HepG2 (cell line): ENCODE measurements around the gene TCF7L2. TPM values are rescaled to one million over a fixed set of nuclear protein-coding genes. Genes with fewer than 3 reads are reported as not detected.

Experiments used
- ETS1 ChIP-seq: sonication (generic); formaldehyde crosslinking; IDR thresholded peaks from 2 replicates; pipeline ENCODE4 v1.4.0; 2020; ENCODE audit warnings: missing genetic modification reagents
- KIAA2018 ChIP-seq: sonication (generic); formaldehyde crosslinking; IDR thresholded peaks from 2 replicates; pipeline ENCODE4 v1.5.0; 2020; ENCODE audit warnings: mild to moderate bottlenecking, missing genetic modification reagents, borderline replicate concordance
- MLLT10 ChIP-seq: sonication (generic); formaldehyde crosslinking; IDR thresholded peaks from 2 replicates; pipeline ENCODE4 v1.4.0; 2020; ENCODE audit warnings: missing genetic modification reagents
- NR2F2 ChIP-seq: IDR thresholded peaks from 2 replicates; pipeline ENCODE4 v1.6.1; 2012; ENCODE audit warnings: low read depth, inconsistent platforms, borderline replicate concordance
- SMC3 ChIP-seq: IDR thresholded peaks from 2 replicates; pipeline ENCODE4 v1.6.1; 2011; ENCODE audit warnings: low read length, improper control_type of control experiment
- SNAPC4 ChIP-seq: sonication (generic); formaldehyde crosslinking; IDR thresholded peaks from 2 replicates; pipeline ENCODE4 v1.4.0; 2020; ENCODE audit warnings: mild to moderate bottlenecking, missing genetic modification reagents
- ZNF75D ChIP-seq: sonication (generic); formaldehyde crosslinking; IDR thresholded peaks from 2 replicates; pipeline ENCODE4 v1.8.1; 2023; ENCODE audit warnings: missing genetic modification reagents, mild to moderate bottlenecking, borderline replicate concordance
- polyA plus RNA-seq, 8 experiments: library from polyadenylated mRNA; depleted of rRNA in 3 of 8; stranded (reverse) in 7 of 8; unstranded in 1 of 8; fragments of >200 nt; fragmentation: Illumina TruSeq in 4 of 8; extraction: Trizol in 4 of 8; gene quantifications; 2 replicates each; pipeline versions ENCODE4 v1.2.1 to v1.2.3, GENCODE V29; 2011 to 2016; ENCODE audit warnings: low read depth in 4 of 8, missing spikeins in 1 of 8, mixed read lengths in 1 of 8; ENCODE audit not compliant: insufficient read depth in 1 of 8
- total RNA-seq, 5 experiments: library from RNA; depleted of rRNA; stranded (reverse); fragments of >200 nt; fragmentation: Illumina TruSeq; extraction: Trizol; gene quantifications; 2 replicates each; pipeline ENCODE4 v1.2.3, GENCODE V29; 2016; ENCODE audit warnings: low read depth in 1 of 5
- TF ChIP-seq, protein P1 (sequence below): sonication (generic); formaldehyde crosslinking; IDR thresholded peaks from 2 replicates; pipeline ENCODE4 v1.8.0; 2022; ENCODE audit warnings: missing genetic modification reagents, low read depth, mild to moderate bottlenecking, borderline replicate concordance

Gene TCF7L2
- total and polyA plus RNA-seq, 2 of the 13 experiments (the other 11 are each of a cell fraction or from before 2014, with no cell fraction given), result 3.9 to 13.7 TPM

GRCh38 chr10:113087165-113088029 is 137.3 kb downstream of the TCF7L2 start (continued):
- TF ChIP-seq, protein P1, sequence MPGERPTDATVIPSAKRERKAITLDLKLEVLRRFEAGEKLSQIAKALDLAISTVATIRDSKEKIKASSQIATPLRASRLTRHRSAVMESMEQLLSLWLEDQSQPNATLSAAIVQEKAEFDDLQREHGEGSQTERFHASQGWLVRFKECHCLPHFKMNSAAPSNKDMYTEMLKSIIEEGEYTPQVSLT (CRISPR knock-in tag), result no peak
- TF ChIP-seq KIAA2018 (CRISPR knock-in tag) (no peak), ETS1 (CRISPR knock-in tag) (no peak), SMC3 (peak; percentile 18; the same call in 1 of the 2 replicates), NR2F2 (peak; percentile 71), SNAPC4 (CRISPR knock-in tag) (no peak), ZNF75D (CRISPR knock-in tag) (no peak), MLLT10 (no peak)
